ENCODE results near the gene AKIRIN1. TPM values are rescaled to one million over a fixed set of nuclear protein-coding genes. Genes with fewer than 3 reads are reported as not detected.

The AKIRIN1 gene
- total RNA-seq, 4 donors from 2014 or later, result 26.1 to 34.7 (median 30.4) TPM

DNA sequence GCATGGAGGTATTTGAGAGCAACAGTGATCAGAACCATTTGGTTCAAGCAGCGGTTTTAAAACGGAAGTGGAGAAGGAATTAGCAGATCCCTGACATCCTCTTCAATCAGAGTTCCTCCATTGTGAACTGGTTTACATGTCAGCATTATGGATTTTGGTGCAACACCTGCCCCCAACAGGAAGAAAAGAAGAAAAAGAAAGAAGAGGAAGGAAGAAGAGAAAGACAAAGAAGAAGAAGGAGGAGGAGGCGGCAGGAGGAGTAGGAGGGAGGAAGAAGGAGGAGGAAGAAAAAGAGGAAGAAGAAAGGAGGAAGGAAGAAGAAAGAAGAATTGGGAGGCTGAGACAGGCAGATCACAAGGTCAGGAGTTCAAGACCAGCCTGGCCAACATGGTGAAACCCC lies 52.4 kb downstream of the AKIRIN1 start:
- peaks cover 4% of the 10 kb centered on the region for H3K4me1 ChIP-seq
- no peaks in the 10 kb centered on the region for H3K27me3 ChIP-seq
- no peak overlapping the region for H3K27ac ChIP-seq
- WGBS, result 91% methylated on average over 3 of the region's 3 CpGs
- no peaks in the 10 kb centered on the region for H3K9me3 ChIP-seq
- TF ChIP-seq POLR2A (IDR thresholded peaks at IDR 0.05) (no peak), POLR2AphosphoS5 (IDR thresholded peaks at IDR 0.05) (no peak), EP300 (IDR thresholded peaks at IDR 0.05) (no peak)
- TF ChIP-seq, protein P1, sequence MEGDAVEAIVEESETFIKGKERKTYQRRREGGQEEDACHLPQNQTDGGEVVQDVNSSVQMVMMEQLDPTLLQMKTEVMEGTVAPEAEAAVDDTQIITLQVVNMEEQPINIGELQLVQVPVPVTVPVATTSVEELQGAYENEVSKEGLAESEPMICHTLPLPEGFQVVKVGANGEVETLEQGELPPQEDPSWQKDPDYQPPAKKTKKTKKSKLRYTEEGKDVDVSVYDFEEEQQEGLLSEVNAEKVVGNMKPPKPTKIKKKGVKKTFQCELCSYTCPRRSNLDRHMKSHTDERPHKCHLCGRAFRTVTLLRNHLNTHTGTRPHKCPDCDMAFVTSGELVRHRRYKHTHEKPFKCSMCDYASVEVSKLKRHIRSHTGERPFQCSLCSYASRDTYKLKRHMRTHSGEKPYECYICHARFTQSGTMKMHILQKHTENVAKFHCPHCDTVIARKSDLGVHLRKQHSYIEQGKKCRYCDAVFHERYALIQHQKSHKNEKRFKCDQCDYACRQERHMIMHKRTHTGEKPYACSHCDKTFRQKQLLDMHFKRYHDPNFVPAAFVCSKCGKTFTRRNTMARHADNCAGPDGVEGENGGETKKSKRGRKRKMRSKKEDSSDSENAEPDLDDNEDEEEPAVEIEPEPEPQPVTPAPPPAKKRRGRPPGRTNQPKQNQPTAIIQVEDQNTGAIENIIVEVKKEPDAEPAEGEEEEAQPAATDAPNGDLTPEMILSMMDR (IDR thresholded peaks at IDR 0.05), result no peak
- no peak overlapping the region for H3K4me3 ChIP-seq
- H3K36me3 ChIP-seq, result peaks cover 52% of the 10 kb centered on the region
- peak in 1 of 2 donors; percentile 4 for DNase-seq (ENCODE audit: low spot score in 2 of 2)

DNA sequence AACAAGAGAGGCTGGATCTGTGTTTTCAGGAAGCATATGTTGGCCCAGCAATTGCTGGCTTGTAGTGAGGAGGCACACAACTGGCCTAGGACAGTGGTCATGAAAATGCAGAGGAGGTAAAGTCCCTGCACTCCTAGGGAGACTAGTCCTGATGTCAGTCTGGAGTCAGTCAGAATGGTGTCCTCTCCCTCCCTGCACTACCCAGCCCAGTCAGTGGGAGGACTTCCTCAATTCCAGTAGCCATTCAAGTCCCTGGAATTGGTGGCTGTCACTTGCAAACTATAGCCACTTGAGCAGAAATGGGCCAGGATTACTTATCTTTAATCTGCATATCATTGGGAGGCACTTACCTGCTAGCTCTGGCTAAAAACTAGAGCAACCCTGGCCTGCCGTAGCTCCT lies 53.7 kb downstream of the AKIRIN1 start:
- Histone ChIP-seq H3K4me1 (peaks cover 4% of the 10 kb centered on the region), H3K27me3 (no peaks in the 10 kb centered on the region), H3K36me3 (peaks cover 57% of the 10 kb centered on the region), H3K27ac (no peak overlapping the region), H3K4me3 (no peak overlapping the region), H3K9me3 (no peaks in the 10 kb centered on the region)
- TF ChIP-seq EP300 (IDR thresholded peaks at IDR 0.05), result no peak
- peak in 1 of 2 donors; percentile 34 for DNase-seq (ENCODE audit: low spot score in 2 of 2)
- 78% methylated on average over 1 of the region's 1 CpG for WGBS

DNA sequence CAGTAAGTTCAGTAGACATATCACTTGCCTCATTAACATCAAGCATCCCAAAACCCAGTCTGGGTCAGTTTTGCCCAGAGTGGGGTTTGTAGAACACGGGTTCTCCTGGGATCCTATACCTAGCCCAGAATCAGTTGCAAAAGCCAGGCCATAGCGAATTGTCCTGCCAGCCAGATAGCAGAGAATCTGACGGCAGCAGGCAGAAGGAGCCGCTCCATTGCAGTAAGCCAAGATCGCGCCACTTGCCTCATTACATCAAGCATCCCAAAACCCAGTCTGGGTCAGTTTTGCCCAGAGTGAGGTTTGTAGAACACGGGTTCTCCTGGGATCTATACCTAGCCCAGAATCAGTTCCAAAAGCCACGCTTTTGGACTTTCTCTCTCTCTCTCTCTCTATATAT lies 54.2 kb downstream of the AKIRIN1 start:
- DNase-seq (ENCODE audit: low spot score in 2 of 2), result peak in 1 of 2 donors; percentile 20
- H3K36me3 ChIP-seq, result peaks cover 62% of the 10 kb centered on the region
- H3K27ac ChIP-seq, result no peak overlapping the region
- H3K27me3 ChIP-seq, result no peaks in the 10 kb centered on the region
- 93% methylated on average over 8 of the region's 8 CpGs for WGBS
- no peaks in the 10 kb centered on the region for H3K9me3 ChIP-seq
- H3K4me3 ChIP-seq, result no peak overlapping the region
- TF ChIP-seq EP300 (IDR thresholded peaks at IDR 0.05) (no peak), POLR2AphosphoS5 (IDR thresholded peaks at IDR 0.05) (no peak), POLR2A (IDR thresholded peaks at IDR 0.05) (no peak)
- H3K4me1 ChIP-seq, result peaks cover 4% of the 10 kb centered on the region

DNA sequence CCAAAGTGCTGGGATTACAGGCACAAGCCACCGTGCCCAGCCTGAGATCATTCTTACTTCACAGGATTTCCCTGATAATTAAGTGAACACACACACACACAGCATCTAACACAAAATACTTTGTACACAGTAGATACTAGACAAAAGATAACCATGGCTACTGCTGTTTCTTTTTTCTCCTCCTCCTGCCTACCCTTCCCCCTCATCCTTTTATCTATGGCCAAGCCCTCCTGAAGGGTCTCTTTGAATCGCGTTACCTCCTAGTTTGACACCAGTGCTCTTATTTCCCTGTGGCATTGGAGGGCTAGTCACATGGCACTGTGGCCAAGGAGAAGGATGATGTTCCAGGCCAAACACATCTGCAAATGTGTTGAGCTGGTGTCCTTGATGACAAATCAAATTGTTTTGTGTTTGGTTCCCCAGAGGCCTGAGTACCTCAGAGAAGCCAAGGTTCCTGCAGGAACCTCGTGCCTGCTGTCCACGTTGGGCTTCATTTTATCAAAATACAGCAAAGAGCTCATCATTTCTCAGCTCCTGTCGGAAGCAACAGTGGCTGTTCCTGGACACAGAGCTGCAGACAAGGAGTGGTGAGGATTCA lies 55.6 kb downstream of the AKIRIN1 start:
- Histone ChIP-seq H3K27me3 (no peaks in the 10 kb centered on the region), H3K9me3 (no peaks in the 10 kb centered on the region), H3K36me3 (peaks cover 53% of the 10 kb centered on the region), H3K4me3 (no peak overlapping the region), H3K27ac (peak overlapping the region; percentile 73), H3K4me1 (peaks cover 4% of the 10 kb centered on the region)
- TF ChIP-seq POLR2AphosphoS5 (IDR thresholded peaks at IDR 0.05) (no peak), POLR2A (IDR thresholded peaks at IDR 0.05) (no peak), EP300 (IDR thresholded peaks at IDR 0.05) (no peak)
- TF ChIP-seq, protein P1 (IDR thresholded peaks at IDR 0.05), result no peak
- DNase-seq (ENCODE audit: low spot score in 2 of 2), result peak in 1 of 2 donors; percentile 45
- WGBS, result 71% methylated on average over 6 of the region's 6 CpGs

DNA sequence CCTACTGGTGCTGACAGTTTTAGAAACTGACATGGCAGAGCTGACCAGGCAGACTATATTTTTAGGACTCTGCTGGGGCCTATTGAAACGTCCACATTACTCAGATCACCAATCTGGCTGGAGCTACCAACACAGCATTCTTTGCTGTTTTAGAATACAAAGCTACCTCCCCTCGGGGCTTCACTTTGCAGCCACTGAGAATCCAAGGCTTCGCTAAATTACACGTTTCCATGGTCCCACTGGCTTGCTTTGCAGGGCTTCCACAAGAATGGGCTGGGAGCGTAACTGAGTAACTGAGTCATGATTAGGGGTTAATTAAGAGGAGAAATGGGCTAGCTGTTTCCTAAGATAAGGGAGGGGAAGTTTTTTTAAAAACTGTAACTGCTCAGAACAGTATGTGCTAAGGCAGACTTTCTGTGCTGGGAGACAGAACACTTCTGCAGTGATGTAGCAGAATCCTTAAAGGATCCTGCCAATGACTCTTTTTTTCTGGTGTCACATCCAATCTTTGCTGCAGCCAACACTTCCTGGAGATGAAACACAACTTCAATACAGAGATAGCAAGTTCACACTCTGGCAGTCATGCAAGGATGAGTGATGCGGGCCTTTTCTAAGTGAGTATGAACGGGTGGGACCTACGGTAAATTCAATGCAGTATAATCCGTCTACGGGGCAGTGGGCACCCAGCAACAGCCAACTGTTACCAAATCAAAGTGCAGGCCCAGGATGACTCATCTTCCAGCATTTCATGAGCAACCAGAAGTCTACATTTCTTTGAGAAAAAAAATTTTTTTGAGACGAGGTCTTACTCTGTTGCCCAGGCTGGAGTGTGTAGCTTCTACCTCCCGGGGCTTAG lies 56.5 kb downstream of the AKIRIN1 start:
- H3K27me3 ChIP-seq, result no peaks in the 10 kb centered on the region
- H3K9me3 ChIP-seq, result no peaks in the 10 kb centered on the region
- peak in 1 of 3 donors; percentile 7 for TF ChIP-seq POLR2AphosphoS5 (IDR thresholded peaks at IDR 0.05)
- no peak for TF ChIP-seq EP300 (IDR thresholded peaks at IDR 0.05)
- peak overlapping the region; percentile 73 for H3K27ac ChIP-seq
- DNase-seq (ENCODE audit: low spot score in 2 of 2), result peak in 1 of 2 donors; percentile 79
- H3K4me3 ChIP-seq, result no peak overlapping the region
- peaks cover 44% of the 10 kb centered on the region for H3K36me3 ChIP-seq
- H3K4me1 ChIP-seq, result peaks cover 4% of the 10 kb centered on the region
- 60% methylated on average over 11 of the region's 12 CpGs for WGBS

DNA sequence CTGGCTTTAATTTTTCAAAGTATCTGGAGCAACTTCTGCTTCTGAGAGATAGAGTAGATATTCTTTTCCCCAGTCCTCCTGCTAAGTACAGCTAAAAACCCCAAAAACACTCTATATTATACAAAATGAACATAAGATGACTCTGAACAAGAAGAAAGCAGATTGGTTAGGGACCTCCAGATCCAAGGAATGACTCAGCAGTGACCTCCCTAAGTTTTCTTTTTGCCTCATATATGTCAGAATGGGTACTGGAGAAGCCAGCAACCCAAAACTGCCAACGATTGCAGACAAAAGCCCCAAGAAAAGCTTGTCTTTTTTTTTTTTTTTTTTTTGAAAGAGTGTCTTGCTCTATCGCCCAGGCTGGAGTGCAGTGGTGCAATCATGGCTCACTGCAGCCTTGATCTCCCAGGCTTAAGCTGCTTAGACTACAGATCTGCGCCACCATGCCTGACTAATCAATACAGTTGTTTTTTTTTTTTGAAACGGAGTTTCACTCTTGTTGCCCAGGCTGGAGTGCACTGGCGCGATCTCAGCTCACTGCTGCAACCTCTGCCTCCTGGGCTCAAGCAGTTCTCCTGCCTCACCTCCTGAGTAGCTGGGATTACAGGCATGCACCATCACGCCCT lies 57.8 kb downstream of the AKIRIN1 start:
- 81% methylated on average over 7 of the region's 7 CpGs for WGBS
- TF ChIP-seq EP300 (IDR thresholded peaks at IDR 0.05), result no peak
- TF ChIP-seq POLR2AphosphoS5 (IDR thresholded peaks at IDR 0.05), result no peak
- TF ChIP-seq POLR2A (IDR thresholded peaks at IDR 0.05), result no peak
- TF ChIP-seq, protein P1 (IDR thresholded peaks at IDR 0.05), result no peak
- Histone ChIP-seq H3K27me3 (no peaks in the 10 kb centered on the region), H3K27ac (peak overlapping the region; percentile 54), H3K9me3 (no peaks in the 10 kb centered on the region), H3K4me3 (no peak overlapping the region), H3K36me3 (peaks cover 34% of the 10 kb centered on the region), H3K4me1 (peaks cover 4% of the 10 kb centered on the region)
- peak in 1 of 2 donors; percentile 57 for DNase-seq (ENCODE audit: low spot score in 2 of 2)

All from suprapubic skin (tissue), 4 donors.